ENCODE measurements around the gene PER2.

DNA sequence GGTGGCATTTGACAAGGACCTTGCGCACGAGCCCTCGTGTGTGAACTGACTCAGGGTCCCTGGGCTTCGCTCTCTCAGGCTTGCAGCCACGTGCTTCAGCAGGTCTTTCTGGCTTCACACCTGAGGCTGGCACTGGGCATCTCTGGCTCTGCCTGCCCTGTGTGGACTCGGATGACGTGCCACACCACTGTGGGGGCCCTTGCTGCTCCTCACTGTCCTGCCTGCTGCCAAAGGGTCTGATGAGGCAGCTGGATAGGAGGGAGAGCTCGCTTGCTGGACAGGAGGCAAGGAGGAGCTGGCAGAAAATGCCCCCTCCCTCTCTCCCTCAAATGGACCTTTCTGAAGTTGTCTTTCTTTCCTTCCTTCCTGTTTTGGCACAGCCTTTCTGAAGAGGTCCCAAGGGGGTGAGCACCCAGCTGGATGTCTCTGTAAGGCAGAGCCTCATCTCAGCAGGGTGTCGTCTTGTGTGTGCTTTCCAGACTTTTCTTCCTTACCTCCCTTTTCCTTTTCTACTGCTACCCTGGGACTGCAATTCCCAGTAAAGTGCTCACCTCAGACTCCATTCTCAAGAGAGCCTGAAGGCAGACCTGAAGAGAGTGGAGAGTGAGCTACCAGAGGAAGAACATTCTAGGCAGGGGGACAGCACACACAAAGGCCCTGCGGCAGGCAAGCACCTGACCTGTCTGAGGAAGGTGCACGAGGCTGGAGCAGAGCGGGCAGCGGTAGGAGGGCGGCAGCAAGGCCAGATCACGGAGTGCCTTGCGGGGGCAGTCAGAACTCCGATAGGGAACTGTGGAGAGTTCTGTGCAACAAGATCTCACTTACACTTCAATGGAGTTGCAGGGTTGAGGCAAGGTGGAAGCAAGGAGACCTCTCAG lies 5.3 kb downstream of the PER2 start:
- no peak for TF ChIP-seq POLR2A (IDR thresholded peaks at IDR 0.05)
- TF ChIP-seq, protein P1, sequence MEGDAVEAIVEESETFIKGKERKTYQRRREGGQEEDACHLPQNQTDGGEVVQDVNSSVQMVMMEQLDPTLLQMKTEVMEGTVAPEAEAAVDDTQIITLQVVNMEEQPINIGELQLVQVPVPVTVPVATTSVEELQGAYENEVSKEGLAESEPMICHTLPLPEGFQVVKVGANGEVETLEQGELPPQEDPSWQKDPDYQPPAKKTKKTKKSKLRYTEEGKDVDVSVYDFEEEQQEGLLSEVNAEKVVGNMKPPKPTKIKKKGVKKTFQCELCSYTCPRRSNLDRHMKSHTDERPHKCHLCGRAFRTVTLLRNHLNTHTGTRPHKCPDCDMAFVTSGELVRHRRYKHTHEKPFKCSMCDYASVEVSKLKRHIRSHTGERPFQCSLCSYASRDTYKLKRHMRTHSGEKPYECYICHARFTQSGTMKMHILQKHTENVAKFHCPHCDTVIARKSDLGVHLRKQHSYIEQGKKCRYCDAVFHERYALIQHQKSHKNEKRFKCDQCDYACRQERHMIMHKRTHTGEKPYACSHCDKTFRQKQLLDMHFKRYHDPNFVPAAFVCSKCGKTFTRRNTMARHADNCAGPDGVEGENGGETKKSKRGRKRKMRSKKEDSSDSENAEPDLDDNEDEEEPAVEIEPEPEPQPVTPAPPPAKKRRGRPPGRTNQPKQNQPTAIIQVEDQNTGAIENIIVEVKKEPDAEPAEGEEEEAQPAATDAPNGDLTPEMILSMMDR (IDR thresholded peaks at IDR 0.05 in 4 of 5, conservative IDR thresholded peaks at IDR 0.05 in 1 of 5) = no peak

All from gastrocnemius medialis (tissue), 4 donors.